HUDEP-2 (cell line): ENCODE data around the gene VDAC2.
"Not testable (repeated sequence)": the region's sequence is repeated elsewhere in the genome, so short reads cannot be mapped to it uniquely, and the experiment has no call there.

Experiments used
- DNase-seq, 76 experiments: peaks; one replicate each; lab custom pipeline; 2025; ENCODE audit not compliant: unreplicated experiment in 76 of 76; lab: John Stamatoyannopoulos, UW

The VDAC2 gene

GRCh38 chr10:75197906-75198305, 12.7 kb upstream of the VDAC2 start:
- no peak for DNase-seq

- not testable (repeated sequence) for DNase-seq
Observed at GRCh38 chr10:75199949-75200348, 10.6 kb upstream of the VDAC2 start.

GRCh38 chr10:75201793-75202307, 8.7 kb upstream of the VDAC2 start:
- no peak for DNase-seq

GRCh38 chr10:75202321-75203045, 8.1 kb upstream of the VDAC2 start:
- DNase-seq: peak in 2 of 76 experiments; percentile 4 to 9

GRCh38 chr10:75203046-75203620, 7.5 kb upstream of the VDAC2 start:
- DNase-seq: not testable (repeated sequence)

GRCh38 chr10:75203724-75204123, 6.9 kb upstream of the VDAC2 start:
- DNase-seq: no peak

- no peak for DNase-seq
Observed at GRCh38 chr10:75205908-75206307, 4.7 kb upstream of the VDAC2 start.

- not testable (repeated sequence) for DNase-seq
Observed at GRCh38 chr10:75206638-75207037, 4.0 kb upstream of the VDAC2 start.

GRCh38 chr10:75207079-75207856, 3.3 kb upstream of the VDAC2 start:
- DNase-seq: no peak

- DNase-seq: no peak
Observed at GRCh38 chr10:75207857-75208144, 2.8 kb upstream of the VDAC2 start.

GRCh38 chr10:75208181-75208580, 2.4 kb upstream of the VDAC2 start:
- no peak for DNase-seq

- peak in 1 of 76 experiments; percentile 33 for DNase-seq
Observed at GRCh38 chr10:75209086-75209920, 1.3 kb upstream of the VDAC2 start.

GRCh38 chr10:75209921-75210281, 695 bp upstream of the VDAC2 start:
- DNase-seq: peak in 61 of 76 experiments; percentile 5 to 71 (median 46)

- peak in 39 of 76 experiments; percentile 5 to 56 (median 21) for DNase-seq
Observed at GRCh38 chr10:75211007-75211691, 553 bp downstream of the VDAC2 start.

- no peak for DNase-seq
Observed at GRCh38 chr10:75212343-75212742, 1.7 kb downstream of the VDAC2 start.

GRCh38 chr10:75220274-75220673, 9.7 kb downstream of the VDAC2 start:
- DNase-seq: no peak

GRCh38 chr10:75221492-75221891, 10.9 kb downstream of the VDAC2 start:
- DNase-seq: not testable (repeated sequence)

- DNase-seq: no peak
Observed at GRCh38 chr10:75223507-75223906, 12.9 kb downstream of the VDAC2 start.

GRCh38 chr10:75226095-75226494, 15.5 kb downstream of the VDAC2 start:
- no peak for DNase-seq

GRCh38 chr10:75226656-75227055, 16.1 kb downstream of the VDAC2 start:
- no peak for DNase-seq
